ENCODE results near the gene FOXN4.

Gene FOXN4

DNA sequence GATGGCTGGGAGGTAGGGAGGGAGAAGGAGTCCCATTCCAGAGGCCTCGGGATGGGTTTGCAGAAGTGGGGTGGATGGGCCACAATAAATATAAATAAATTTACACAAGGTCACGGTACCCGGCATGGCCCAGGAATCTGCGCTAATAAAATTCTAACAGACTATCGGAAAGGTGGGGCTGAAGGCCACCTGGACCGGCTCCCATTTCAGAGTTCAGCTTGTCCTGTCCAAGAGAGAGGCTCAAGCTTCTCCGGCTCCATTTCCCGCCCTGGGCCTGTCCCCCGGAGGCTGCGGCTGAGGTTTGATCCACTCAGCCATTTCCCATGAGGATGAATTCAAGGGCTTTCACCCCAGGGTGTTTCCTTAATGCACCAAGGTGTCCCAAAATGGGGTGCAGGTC, 30.2 kb downstream of the FOXN4 start:
- FAIRE-seq, result no peak

DNA sequence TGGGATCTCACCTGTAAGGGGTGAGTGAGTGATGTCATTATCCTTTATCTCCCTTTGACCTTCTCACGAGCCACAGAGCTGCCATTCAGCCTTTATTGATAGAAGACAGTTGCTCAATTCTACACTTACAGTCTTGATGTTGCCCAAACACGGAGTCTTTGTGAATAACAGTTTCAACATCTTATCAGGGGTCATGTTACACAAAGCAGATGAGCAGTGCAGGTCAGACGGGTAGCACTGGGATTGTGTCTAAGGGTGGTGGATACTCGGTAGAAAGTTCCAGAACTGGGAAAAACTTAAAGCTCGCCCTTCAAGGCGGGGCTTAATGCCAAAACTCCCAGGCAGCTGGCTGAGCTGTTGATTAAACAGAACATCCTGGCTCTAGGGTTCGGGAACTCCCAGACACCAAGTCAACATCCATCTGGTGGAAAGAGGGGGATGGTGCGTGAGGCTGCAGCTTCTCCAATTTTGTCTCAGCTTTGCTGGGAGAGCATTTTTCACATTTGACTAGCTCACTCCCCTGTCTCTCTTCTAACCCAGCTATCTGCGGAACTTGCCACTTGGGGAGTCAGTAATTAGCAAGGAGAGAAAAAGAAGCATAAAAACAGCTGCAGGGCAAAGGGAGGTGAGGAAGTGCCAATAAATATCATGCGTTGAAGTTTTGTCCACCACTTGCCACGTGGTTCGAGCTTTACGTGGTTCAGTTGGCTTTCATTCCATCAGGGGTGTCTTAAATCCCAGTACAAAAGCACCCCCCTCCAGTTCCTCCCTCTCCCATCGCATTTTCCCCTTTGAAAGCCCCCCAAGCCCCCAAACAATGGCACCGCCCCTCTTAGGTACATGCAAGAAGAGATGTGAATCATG, 31.0 kb downstream of the FOXN4 start:
- no peak for FAIRE-seq

DNA sequence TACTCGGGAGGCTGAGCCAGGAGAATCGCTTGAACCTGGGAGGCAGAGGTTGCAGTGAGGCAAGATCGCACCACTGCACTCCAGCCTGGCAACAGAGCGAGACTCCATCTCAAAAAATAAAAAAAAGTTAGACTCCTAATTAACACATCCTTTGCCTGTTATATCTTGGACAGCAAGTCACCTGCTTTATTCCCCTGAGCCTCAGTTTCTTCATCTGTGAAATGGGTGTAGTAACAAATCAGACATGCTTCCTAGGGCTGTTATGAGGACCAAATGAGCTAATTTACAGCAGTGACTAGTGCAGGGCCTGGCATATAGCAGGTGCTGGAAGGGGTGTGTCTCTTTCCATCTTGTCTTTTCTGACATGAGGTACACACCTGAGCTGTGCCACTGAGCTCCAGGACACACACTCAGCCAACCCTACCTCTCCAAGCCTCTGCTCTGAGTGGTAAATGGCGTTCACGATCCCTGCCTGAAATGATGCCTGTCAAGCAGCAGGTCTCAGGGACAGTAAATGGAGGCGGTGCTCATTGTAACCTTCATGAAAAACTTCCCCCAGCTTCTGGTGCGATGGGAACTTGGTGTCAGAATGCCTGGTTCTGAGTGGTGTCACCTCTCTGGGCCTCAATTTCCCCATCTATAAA, 31.7 kb downstream of the FOXN4 start:
- FAIRE-seq, result no peak

DNA sequence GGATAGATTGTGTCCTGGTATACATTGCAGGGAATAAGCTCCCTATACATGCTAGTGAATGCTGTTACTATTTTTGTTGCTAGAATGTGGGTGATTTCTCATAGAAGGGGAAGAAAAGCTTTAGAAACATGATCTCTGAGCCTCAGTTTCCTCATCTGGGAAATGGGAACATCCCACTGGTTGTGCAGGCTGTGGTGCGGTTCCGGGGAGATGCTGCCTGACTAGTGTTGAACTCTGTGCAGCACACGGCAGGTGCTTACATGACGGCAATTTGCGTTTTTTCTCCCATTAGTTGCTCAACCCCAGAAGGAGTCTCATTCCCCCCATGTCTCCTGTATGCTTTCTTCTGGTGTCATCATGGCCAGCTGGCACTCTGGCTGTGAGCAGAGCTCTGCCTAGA, 32.9 kb downstream of the FOXN4 start:
- FAIRE-seq, result no peak

DNA sequence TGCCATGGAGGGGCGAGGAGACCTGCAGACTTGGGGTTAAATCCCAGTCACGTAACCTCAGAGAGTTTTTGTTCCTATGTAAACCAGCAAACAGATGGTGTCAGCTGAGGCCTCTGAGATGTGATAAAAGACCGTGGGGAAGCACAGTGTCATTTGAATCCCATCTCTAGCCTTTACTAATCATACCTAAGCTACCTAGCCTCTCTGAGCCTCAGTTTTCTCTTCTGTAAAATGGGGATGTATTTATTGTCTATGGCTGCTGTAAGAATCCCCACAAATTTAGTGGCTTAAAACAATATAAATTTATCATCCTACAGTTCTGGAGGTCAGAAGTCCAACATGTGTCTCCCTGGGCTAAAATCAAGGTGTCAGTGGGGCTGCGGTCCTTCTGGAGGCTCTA, 33.9 kb downstream of the FOXN4 start:
- no peak for FAIRE-seq

DNA sequence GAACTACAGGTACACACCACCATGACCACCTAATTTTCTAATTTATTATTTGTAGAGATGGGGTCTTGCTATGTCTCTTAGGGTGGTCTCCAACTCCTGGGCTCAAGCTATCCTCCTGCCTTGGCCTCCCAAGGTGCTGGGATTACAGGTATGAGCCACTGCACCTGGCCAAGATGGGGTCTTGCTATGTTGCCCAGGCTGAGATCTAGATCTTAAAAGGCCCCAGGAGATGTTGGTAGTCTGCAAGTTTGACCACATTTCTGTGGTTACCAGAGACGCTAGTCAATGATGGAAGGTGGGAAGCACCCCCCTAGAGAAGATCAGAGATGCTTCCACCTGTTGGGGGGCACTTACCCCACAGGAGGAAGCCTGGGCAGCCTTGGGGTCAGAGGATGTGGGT, 34.7 kb downstream of the FOXN4 start:
- FAIRE-seq, result no peak

DNA sequence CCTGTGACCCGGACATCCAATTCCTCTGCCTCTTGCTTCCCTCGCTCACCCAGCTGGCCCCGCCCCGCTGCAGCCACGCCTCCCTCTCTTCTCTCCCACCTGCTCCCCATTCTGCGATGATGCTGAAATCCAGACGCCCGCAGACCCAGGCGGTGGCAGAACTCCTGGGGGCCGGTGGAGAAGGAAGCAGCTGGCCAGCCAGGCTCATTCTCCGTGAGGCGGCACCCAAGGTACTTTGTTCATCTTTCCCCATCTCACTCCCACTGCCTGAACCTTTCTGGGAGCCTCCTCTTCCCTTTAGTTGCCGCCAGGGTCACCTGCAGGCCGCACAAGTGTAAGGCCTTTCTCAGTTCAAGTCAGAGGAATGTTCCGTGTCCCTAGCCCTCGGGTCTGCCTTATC, 35.7 kb downstream of the FOXN4 start:
- FAIRE-seq, result no peak

DNA sequence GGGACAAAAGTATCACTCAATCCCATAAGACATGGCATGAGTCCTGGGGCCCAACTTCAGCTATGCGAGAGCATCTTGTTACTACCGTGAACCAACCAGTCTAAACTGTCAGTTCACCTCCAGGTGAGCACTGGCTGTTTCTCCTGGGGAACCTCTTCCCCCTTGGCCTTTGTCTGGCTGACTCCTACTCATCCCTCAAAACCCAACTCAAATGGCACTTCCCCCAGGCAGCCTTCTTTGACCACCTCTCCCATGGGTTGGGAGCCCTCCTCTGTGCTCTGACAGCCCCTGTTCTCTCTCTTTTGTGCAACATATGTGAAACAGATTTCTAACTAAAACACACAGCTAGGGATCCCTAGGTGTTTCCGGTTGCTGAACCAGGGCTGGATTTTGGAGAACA, 37.7 kb downstream of the FOXN4 start:
- FAIRE-seq, result no peak

DNA sequence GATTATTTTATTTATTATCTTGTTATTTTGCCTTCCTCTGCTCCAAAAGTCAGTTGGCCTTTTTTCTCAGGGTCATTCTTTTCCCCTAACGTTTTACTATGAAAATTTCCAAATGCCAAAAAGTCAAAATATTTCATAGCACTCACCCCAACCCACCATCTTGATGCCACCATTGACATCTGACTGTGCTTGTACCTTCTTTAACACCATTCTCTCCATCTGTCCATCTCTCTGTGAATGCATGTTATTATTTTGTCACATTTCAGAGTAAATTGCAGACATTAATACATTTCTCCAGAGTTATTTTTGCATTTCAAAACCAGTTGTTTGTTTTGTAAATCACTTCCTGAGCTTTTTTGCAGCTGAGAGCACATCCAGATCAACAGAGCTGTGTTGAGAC, 38.6 kb downstream of the FOXN4 start:
- FAIRE-seq, result no peak

DNA sequence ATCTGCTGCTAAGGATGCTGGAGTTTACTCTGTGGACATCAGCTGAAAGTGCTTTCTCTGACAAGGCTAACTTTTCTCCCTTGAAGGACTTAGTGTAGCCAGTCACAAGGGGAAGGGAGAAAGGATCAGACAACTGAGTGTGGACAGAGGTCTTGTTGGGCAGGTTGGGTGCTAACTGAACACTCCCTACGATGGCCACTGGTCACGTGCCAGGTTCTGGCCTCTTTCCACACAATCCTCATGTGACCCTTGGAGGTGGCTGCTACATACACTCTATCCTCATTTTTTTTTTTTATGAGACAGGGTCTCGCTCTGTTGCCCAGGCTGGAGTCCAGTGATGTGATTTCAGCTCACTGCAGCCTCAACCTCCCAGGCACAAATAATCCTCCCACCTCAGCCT, 39.7 kb downstream of the FOXN4 start:
- no peak for FAIRE-seq

DNA sequence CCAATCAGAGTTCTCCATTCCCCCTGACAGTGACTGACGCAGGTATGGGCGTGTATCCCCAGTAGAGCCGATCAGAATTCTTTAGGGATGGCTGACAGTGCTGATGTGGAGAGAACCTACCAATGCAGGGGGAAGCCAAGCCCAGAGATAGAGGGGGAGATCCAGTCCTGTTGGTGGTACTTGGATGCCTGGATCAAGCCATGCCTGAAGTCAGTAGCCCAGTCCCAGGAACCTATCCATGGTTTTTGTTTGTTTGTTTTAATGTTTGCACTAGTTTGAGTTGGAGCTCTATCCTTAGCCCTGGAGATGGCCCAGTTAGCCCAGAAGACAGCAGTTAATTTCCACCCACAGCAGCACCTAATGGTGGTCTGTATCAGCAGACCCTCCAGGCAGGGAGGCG, 40.2 kb downstream of the FOXN4 start:
- no peak for FAIRE-seq

DNA sequence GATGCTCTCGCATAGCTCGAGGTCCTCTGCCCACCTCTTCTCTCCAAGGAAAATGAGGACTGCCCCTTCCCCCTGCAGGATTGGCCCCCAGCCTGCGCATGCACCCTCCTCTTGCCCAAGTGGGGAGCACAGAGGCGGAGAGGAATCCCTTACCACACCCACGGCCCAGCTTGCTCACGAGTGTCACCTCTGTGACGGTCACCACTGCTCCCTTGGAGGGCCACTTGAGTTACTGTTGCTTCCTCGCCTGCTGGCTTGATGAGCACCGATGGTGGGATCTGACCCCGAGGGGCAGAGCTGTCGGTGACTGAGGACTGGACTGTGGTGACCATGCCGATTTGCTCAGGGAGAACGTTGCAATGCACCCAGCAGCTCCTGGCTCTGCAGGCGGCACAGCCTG, 41.7 kb downstream of the FOXN4 start:
- FAIRE-seq, result no peak

DNA sequence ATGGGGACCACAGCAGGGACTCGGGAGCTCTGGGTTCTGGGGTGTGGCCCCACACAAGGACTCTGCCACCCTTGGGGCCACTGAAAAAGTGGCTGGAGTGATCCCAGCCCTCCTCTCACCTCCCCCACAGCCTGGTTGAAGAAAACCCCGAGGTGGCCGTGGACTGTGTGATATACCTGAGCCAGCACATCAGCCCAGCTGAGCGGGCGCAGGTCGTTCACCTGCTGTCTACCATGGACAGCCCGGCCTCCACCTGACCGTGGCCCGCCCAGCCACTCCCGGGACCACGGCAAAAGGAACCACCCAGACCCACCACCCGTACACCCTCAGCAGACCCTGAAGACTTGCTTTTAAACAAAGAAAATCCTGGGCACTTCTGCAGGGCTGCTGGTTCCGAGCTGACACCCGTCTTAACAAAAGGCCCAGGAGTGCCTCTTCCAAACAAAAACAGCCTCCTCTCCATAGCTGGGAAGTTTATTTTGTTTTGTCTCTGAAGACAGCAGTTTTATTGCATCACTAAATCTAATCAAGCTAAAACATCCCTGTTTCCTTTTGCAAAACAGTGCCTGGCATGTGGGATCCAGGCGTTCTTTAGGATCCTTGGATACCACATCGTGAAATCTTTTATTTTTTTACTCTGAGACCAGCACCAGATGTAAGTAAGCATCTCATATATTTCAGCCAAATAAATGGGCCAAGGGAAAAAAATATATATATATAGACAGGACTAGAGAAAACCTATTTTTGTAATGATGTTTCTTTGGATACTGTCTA, 42.8 kb downstream of the FOXN4 start:
- peak; percentile 98 for FAIRE-seq

DNA sequence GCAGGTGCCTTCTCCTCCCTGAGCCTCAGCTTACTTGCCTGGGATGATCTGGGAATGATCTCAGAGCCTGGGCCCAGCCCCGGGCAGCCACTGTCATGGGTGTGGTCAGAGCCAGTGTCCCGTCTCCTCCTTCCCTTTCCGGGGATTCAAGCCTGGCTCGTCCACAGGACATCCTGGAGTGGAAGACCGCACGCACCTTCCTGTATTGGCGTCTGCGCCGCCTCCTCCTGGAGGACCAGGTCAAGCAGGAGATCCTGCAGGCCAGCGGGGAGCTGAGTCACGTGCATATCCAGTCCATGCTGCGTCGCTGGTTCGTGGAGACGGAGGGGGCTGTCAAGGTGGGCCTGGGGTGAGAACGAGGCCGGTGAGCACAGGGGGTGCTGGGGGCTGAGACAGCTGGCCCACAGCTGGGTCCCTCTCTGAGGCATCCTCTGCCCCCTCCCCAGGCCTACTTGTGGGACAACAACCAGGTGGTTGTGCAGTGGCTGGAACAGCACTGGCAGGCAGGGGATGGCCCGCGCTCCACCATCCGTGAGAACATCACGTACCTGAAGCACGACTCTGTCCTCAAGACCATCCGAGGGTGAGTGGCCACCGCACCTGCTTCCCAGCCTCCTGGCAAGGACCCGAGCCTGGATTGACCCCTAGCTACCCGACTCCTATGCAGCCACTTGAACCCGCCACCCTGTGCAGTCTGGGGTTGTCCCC, 44.0 kb downstream of the FOXN4 start:
- no peak for FAIRE-seq

DNA sequence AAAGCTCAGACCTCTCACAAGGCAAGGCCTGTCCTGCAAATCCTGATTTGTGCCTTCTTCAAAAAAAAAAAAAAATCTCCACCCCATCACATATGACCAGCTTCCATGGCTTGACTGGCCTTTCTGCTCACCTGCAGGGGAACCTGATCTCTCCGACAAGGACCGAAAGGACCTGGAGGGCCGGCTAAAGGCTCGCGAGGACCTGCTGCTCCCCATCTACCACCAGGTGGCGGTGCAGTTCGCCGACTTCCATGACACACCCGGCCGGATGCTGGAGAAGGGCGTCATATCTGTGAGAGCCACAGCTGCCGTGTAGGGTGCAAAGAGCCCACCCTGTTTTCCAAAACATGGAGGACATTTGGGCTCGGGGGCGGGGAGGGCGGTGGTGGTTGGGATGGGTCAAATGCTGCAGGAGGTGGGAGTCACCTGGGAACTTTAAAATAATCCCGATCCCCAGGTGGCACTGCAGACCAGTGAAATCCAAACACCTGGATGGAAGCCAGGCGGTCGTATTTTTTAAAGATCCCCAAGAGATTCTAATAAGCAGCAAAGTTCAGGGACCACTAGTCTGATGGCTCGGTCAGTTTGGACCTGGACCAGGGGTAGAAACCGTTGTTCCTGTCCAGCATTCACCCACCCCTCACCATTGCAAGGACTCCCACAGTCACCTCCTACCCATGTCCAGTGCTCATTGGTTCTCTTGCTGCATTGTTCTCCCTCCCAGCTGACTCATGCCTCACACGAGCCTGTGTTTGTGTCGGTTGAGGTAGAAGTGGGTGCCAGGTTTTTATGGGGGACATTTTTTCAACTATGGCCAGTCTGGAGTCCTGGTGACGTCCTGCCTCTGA, 44.8 kb downstream of the FOXN4 start:
- FAIRE-seq, result no peak

DNA sequence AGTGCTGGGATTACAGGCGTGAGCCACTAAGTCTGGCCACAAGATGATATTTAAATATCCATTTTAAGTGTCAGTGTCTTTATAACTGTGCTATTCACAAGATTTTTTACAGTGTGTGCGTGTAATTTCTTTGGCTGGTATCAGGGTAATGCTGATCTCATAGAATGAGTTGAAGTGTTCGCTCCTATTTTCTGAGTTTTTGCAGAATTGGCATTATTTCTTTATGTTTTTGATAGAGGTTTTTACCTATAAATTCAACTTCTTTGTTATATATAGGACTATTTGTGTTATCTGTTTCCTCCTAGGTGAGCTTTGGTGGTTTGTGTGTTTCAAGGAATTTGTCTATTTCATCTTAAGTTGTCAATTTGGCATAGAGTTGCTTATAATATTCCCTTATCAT, 45.6 kb downstream of the FOXN4 start:
- FAIRE-seq, result no peak

DNA sequence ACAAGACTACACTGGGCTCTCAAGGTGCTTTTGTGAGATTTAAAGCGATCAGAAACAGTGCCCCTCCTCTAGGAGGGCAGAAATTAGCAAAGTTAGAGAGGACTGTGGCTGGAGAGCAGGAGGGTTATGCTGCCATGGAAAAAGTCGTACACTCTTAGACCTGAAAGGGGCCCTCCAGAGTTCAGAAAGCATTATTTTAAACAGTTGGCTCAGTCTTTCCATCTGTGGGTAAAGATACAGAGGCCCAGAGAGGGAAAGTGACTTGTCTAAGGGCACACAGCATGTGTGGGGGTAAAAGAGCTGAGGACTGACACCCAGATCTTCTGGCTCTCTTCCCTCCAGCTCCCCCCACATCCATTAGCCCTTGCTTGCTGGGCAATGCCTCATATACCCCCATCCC, 47.1 kb downstream of the FOXN4 start:
- no peak for FAIRE-seq

DNA sequence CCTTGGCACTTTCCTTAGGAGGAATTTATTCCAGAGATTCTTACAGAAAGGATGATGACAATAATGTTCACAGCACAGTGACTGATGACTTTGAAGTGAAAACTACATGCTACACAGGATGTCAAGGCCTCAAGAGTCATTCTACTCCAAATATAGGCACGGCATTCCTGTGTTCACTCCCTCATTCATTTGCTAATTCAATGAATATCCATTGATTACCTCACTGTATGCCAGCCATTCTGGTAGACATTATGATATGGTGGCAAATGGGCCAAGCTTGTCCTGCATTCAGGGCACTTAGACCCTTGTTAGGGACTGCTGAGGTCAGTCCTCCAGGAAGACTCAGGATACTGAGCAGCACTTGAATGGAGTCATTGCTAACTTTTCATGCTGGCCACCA, 48.0 kb downstream of the FOXN4 start:
- FAIRE-seq, result no peak

DNA sequence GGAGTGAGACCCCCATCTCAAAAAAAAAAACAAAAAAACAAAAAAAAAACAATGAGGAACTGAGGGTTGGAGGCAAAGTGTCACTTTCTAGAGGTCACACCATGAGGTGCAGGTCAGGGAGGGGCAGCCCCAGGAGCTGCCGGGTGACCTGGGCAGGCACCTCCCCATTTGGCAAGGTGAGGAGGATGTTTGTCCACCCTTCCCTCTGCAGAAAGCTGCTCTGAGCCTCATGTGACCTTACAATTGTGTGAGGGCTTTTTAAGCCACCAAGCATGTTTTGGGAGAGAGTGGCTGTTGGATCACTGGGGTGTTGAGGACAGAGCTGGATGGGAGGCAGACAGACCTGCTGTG, 49.6 kb downstream of the FOXN4 start:
- no peak for FAIRE-seq

DNA sequence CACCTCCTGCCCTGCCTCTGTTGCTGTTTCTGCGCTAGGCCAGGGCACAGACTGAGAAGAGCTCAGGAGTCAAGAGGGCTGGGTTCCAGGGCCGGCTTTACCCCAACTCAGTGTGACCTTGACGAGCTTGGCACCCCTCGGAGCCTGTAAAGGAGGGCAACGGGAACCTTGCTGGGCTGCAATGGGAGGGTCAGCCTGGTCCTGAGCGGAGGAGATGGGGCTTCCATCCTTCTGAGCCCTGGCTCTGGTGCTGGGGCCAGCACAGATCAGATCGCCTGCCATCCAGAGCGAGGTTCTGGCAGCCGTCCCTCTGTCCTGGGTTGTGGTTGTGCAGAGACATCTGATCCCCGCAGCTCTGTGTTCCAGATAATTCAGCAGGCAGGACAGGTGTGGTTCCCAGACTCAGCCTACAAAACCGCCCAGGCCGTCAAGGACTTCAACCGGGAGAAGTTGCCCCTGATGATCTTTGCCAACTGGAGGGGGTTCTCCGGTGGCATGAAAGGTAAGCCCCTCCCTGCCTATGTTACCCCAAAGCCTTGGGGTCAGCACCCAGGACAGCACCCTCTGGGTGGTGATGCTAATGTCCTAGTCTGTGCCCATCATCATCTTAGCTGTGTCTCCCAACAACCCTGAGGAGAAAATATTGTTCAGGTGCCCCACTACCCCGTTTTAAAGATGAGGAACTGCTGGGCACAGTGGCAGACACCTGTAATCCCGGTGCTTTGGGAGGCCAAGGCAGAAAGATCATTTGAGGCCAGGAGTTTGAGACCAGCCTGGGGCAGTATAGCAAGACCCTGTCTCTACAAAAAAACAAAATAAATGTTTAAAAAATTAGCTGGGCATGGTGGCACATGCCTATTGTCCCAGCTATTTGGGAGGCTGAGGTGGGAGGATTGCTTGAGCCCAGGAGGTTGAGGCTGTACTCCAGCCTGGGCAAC, 50.2 kb downstream of the FOXN4 start:
- FAIRE-seq, result no peak

DNA sequence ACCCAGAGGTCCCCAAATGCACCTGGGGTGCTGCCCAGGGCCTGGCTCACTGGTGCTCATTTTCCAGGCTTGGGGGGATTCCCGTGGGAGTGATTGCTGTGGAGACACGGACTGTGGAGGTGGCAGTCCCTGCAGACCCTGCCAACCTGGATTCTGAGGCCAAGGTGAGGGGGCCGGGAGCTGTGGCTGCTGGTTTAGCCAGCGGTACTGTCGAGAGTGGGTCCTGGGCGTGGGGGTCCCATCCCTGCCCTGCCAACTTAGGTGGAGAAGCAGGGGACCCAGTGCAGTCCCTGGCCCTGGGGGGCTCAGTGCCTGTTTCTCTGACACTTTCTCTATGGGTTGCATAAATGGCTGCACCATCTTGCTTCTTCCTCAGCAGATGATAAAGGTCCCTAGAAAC, 50.9 kb downstream of the FOXN4 start:
- no peak for FAIRE-seq

All from endometrium (tissue), 2 donors.